Transverse colon (tissue), 4 donors: Measurements from ENCODE around the gene GRIN2D. TPM values are rescaled to one million over a fixed set of nuclear protein-coding genes. Genes with fewer than 3 reads are reported as not detected.
A peak's percentile ranks its signal among the peaks of the same experiment; 100 is the strongest.

Experiments used
- DNase-seq: peaks from one replicate; pipeline ENCODE4 v3.0.0-alpha.2; 2019
- H3K27ac ChIP-seq, 4 donors: fragments of 200-600 bp; sonication (generic); 2 replicates each; pipeline ENCODE4 v1.5.1; 2016 to 2018; ENCODE audit warnings: inconsistent platforms in 4 of 4
- H3K27me3 ChIP-seq: fragments of 200-600 bp; sonication (generic); 2 replicates; pipeline ENCODE4 v1.5.1; 2017; ENCODE audit warnings: inconsistent platforms
- H3K36me3 ChIP-seq, 4 donors: fragments of 200-600 bp; sonication (generic); 2 replicates each; pipeline ENCODE4 v1.5.1; 2017 to 2019; ENCODE audit warnings: inconsistent platforms in 4 of 4
- H3K4me1 ChIP-seq, 4 donors: fragments of 200-600 bp; sonication (generic); 2 replicates each; pipeline ENCODE4 v1.5.1; 2017 to 2020; ENCODE audit warnings: inconsistent platforms in 4 of 4
- H3K4me3 ChIP-seq, 4 donors: fragments of 200-600 bp; sonication (generic); 1 replicate in 1 of 4; 2 replicates in 3 of 4; pipeline versions ENCODE4 v1.5.1 to v1.6.1; 2017 to 2019; ENCODE audit warnings: inconsistent platforms in 4 of 4
- H3K9me3 ChIP-seq, 2 donors: fragments of 200-600 bp; sonication (generic); 2 replicates each; pipeline ENCODE4 v1.5.1; 2017 to 2019; ENCODE audit warnings: inconsistent platforms in 2 of 2
- EP300 ChIP-seq: sonication (generic); formaldehyde crosslinking; IDR thresholded peaks from one replicate; pipeline ENCODE4 v1.6.1; 2017; ENCODE audit warnings: antibody characterized with exemption, low read depth
- POLR2A ChIP-seq: fragments of 450-650 bp; IDR thresholded peaks from one replicate; pipeline ENCODE4 v1.6.1; 2016; ENCODE audit warnings: antibody characterized with exemption, mild to moderate bottlenecking, moderate library complexity
- POLR2AphosphoS5 ChIP-seq, 3 donors: sonication (generic); formaldehyde crosslinking; IDR thresholded peaks; one replicate each; pipeline ENCODE4 v1.6.1; 2016; ENCODE audit warnings: antibody characterized with exemption in 3 of 3
- WGBS, 2 donors: methylation state at CpG; one replicate each; pipeline ENCODE4 v1.1.5; 2018; ENCODE audit warnings: low coverage in 1 of 2; 5-methylcytosine and 5-hydroxymethylcytosine counted together
- in situ Hi-C, 4 donors: fragments of 200-750 bp; cut with MboI; loops; one replicate each; pipeline versions ENCODE4 v1.15.0 to v1.15.1; 2017; ENCODE audit warnings: low sequenced_read_pairs in 3 of 4, low pct_ligation_motif_present in 1 of 4, low pct_unique_long_range_greater_than_20kb in 1 of 4
- intact Hi-C: fragments of 100-400 bp; cut with DNase I; formaldehyde crosslinking; loops from one replicate; pipeline ENCODE4 v1.15.1; 2023; ENCODE audit warnings: low total_unique reads
- total RNA-seq, 4 donors: library from RNA; depleted of rRNA; stranded (reverse); fragments of >200 nt; gene quantifications; one replicate each; pipeline ENCODE4 v1.1.0, GENCODE V29; 2016
- TF ChIP-seq, protein P1 (sequence below), 5 experiments: fragments of 200-600 bp in 3 of 5; fragments of 450-650 bp in 2 of 5; sonication (generic) in 3 of 5; IDR thresholded peaks; 1 replicate in 2 of 5; 2 replicates in 3 of 5; pipeline ENCODE4 v1.5.1; 2016 to 2017; ENCODE audit warnings: antibody characterized with exemption in 5 of 5, inconsistent platforms in 3 of 5, mild to moderate bottlenecking in 2 of 5, moderate library complexity in 1 of 5

GRIN2D gene
- total RNA-seq, 4 donors from 2014 or later, result 0.32 to 3.8 (median 0.41) TPM; not detected in 1

DNA sequence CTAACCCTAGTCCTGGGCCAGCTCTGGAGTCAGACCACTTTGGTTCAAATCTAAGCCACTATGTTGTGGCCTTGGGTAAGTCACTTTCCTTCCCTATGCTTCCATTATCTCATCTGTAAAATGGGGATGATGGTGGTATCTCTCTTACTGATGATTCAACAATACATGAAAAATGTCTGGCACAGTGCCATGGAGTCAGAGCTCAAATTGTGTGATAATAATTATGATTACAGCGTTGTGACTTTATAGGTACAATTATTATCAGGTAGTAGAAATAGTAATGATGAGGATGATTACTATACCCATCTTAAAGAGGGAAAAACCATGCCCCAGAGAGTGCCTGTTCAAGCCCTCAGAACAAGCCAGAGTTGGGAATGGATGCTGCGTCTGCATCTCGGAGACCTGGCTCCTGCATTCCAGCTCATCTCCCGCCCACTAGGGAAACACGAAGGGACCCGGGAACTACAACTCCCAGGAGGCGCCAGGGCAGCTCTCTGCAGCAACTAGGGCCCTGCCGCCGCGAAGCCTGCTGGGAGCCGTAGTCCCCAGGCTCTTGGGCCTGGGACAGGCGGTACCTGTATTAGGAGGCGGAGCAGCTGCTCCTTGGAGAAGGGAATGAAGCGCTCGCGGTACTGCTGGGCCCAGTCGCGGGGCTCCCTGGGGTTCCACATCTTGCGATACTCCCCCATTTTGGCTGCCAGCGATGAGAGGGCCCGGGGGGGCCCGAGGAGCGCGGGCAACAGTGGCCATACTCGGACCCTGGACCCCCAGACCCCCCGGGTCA, 30.6 kb upstream of the GRIN2D start:
- WGBS, 2 donors, result 5 to 71% methylated on average over 1 to 26 of the region's 26 CpGs
- no peaks in the 10 kb centered on the region for H3K9me3 ChIP-seq
- peak overlapping the region; percentile 29 to 83 (median 46) for H3K4me3 ChIP-seq
- DNase-seq, result peak; percentile 96
- no peaks in the 10 kb centered on the region for H3K27me3 ChIP-seq
- no peaks in the 10 kb centered on the region for H3K36me3 ChIP-seq
- intact Hi-C loops (loop anchor here (10.0 kb wide), 1 partner anchor 258 kb away; no protein-coding TSS in a partner anchor), in situ Hi-C loops (no loop called here)
- H3K27ac ChIP-seq, result peak overlapping the region; percentile 92 to 99 (median 96)
- H3K4me1 ChIP-seq, result peaks cover 3 to 13% (median 12%) of the 10 kb centered on the region in 4 donors
- TF ChIP-seq POLR2A (peak; percentile 40), POLR2AphosphoS5 (IDR thresholded peaks at IDR 0.05) (peak; percentile 48 to 79 (median 54)), EP300 (no peak)
- TF ChIP-seq, protein P1, sequence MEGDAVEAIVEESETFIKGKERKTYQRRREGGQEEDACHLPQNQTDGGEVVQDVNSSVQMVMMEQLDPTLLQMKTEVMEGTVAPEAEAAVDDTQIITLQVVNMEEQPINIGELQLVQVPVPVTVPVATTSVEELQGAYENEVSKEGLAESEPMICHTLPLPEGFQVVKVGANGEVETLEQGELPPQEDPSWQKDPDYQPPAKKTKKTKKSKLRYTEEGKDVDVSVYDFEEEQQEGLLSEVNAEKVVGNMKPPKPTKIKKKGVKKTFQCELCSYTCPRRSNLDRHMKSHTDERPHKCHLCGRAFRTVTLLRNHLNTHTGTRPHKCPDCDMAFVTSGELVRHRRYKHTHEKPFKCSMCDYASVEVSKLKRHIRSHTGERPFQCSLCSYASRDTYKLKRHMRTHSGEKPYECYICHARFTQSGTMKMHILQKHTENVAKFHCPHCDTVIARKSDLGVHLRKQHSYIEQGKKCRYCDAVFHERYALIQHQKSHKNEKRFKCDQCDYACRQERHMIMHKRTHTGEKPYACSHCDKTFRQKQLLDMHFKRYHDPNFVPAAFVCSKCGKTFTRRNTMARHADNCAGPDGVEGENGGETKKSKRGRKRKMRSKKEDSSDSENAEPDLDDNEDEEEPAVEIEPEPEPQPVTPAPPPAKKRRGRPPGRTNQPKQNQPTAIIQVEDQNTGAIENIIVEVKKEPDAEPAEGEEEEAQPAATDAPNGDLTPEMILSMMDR (IDR thresholded peaks at IDR 0.05), result peak in 3 of 5 experiments; percentile 6 to 30 (median 23)

GRCh38 chr19:48363500-48363809, 30.0 kb upstream of the GRIN2D start:
- TF ChIP-seq POLR2AphosphoS5 (IDR thresholded peaks at IDR 0.05) (no peak), POLR2A (peak; percentile 46)
- H3K4me3 ChIP-seq, result peak overlapping the region; percentile 29 to 83 (median 46)
- 5% methylated on average over 10 of the region's 10 CpGs; no CpG with 5 or more reads in 1 of the 2 donors for WGBS, 2 donors
- H3K4me1 ChIP-seq, result peaks cover 3 to 19% (median 13%) of the 10 kb centered on the region in 4 donors
- in situ Hi-C loops (no loop called here), intact Hi-C loops (loop anchor here (10.0 kb wide), 1 partner anchor 259 kb away; no protein-coding TSS in a partner anchor)
- no peaks in the 10 kb centered on the region for H3K36me3 ChIP-seq
- no peaks in the 10 kb centered on the region for H3K9me3 ChIP-seq
- H3K27ac ChIP-seq, result peak overlapping the region; percentile 92 to 99 (median 96)
- no peak for DNase-seq
- no peaks in the 10 kb centered on the region for H3K27me3 ChIP-seq

GRCh38 chr19:48363810-48364597, 29.5 kb upstream of the GRIN2D start, which contains the start of the genes SYNGR4 and TMEM143:
TSS of gene SYNGR4 (plus strand) at chr19:48364367. CDS start at chr19:48365843, 1,476 bp downstream.
TSS of gene TMEM143 (minus strand) at chr19:48363940. CDS start at chr19:48363920, 20 bp downstream.
- in situ Hi-C loops (no loop called here), intact Hi-C loops (loop anchor here (10.0 kb wide), 1 partner anchor 259 kb away; no protein-coding TSS in a partner anchor)
- WGBS, 2 donors, result 0 to 1% methylated on average over 7 to 51 of the region's 59 CpGs
- H3K4me3 ChIP-seq, result peak within 1 kb of the TSS; percentile 29 to 83 (median 46)
- TF ChIP-seq, protein P1 (IDR thresholded peaks at IDR 0.05), result no peak
- TF ChIP-seq POLR2A, result peak; percentile 8
- no peak for TF ChIP-seq EP300
- peak; percentile 53 to 70 (median 68) for TF ChIP-seq POLR2AphosphoS5 (IDR thresholded peaks at IDR 0.05)
- DNase-seq, result peak; percentile 98
- peak within 1 kb of the TSS; percentile 92 to 99 (median 96) for H3K27ac ChIP-seq
- no peaks in the 10 kb centered on the region for H3K9me3 ChIP-seq
- peaks cover 3 to 23% (median 15%) of the 10 kb centered on the region in 4 donors for H3K4me1 ChIP-seq
- H3K36me3 ChIP-seq, result no peaks in the 10 kb centered on the region
- no peaks in the 10 kb centered on the region for H3K27me3 ChIP-seq

- peak overlapping the region; percentile 92 to 99 (median 96) for H3K27ac ChIP-seq
- TF ChIP-seq EP300 (no peak), POLR2A (no peak), POLR2AphosphoS5 (IDR thresholded peaks at IDR 0.05) (no peak)
- TF ChIP-seq, protein P1 (IDR thresholded peaks at IDR 0.05), result peak in 1 of 5 experiments; percentile 14
- peaks cover 3 to 28% (median 19%) of the 10 kb centered on the region in 4 donors for H3K4me1 ChIP-seq
- intact Hi-C loops (loop anchor here (10.0 kb wide), 1 partner anchor 260 kb away; no protein-coding TSS in a partner anchor), in situ Hi-C loops (no loop called here)
- H3K9me3 ChIP-seq, result no peaks in the 10 kb centered on the region
- DNase-seq, result peak; percentile 25
- H3K36me3 ChIP-seq, result no peaks in the 10 kb centered on the region
- H3K4me3 ChIP-seq, result peak overlapping the region in 3 of 4 donors; percentile 11 to 83 (median 41)
- WGBS, 2 donors, result 67 to 80% methylated on average over 1 to 10 of the region's 10 CpGs
- H3K27me3 ChIP-seq, result no peaks in the 10 kb centered on the region
These were observed 28.7 kb upstream of the GRIN2D start for GRCh38 chr19:48364598-48365348.
